ENCODE data around the gene LCE1D. TPM values are rescaled to one million over a fixed set of nuclear protein-coding genes. Genes with fewer than 3 reads are reported as not detected.

LCE1D gene
- total RNA-seq, 1 donor from 2014 or later, result not detected

DNA sequence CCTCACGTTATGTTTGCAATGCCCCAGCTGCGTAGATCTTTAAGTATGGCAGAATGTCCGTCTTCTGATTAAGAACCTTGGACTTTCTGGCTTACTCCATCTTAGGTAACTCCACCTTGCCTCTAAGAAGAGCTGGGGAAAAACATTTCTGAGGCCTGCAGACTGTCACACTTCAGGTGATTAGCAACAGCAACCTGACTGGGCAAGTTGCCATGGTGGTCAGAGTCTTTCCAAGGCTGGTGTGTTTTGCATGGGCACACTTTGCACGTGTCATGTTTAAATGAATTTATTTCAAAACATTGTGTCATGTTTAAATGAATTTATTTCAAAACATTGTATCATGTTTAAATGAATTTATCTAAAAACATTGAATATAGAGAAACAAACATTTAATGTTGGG lies 37.9 kb upstream of the LCE1D start:
- no peaks in the 10 kb centered on the region for H3K4me1 Mint-ChIP-seq
- H3K27me3 Mint-ChIP-seq (ENCODE audit: low read depth), result no peaks in the 10 kb centered on the region
- DNase-seq (ENCODE audit: low spot score in 2 of 2, unreplicated experiment in 2 of 2), result no peak
- peaks cover 69% of the 10 kb centered on the region for H3K9me3 Mint-ChIP-seq
- H3K36me3 Mint-ChIP-seq, result no peaks in the 10 kb centered on the region
- no peak for TF ChIP-seq CTCF (IDR thresholded peaks at IDR 0.05; ENCODE audit: unreplicated experiment)
- no peak overlapping the region for H3K4me3 Mint-ChIP-seq
- no peak overlapping the region for H3K27ac Mint-ChIP-seq

- DNase-seq (ENCODE audit: low spot score in 2 of 2, unreplicated experiment in 2 of 2), result no peak
- Mint-ChIP-seq H3K4me3 (no peak overlapping the region), H3K4me1 (no peaks in the 10 kb centered on the region), H3K27me3 (ENCODE audit: low read depth) (no peaks in the 10 kb centered on the region), H3K36me3 (no peaks in the 10 kb centered on the region), H3K27ac (no peak overlapping the region), H3K9me3 (peaks cover 64% of the 10 kb centered on the region)
- no peak for TF ChIP-seq CTCF (IDR thresholded peaks at IDR 0.05; ENCODE audit: unreplicated experiment)
Observed at GRCh38 chr1:152759453-152760173, 36.9 kb upstream of the LCE1D start.

- no peak for TF ChIP-seq CTCF (IDR thresholded peaks at IDR 0.05; ENCODE audit: unreplicated experiment)
- no peaks in the 10 kb centered on the region for H3K36me3 Mint-ChIP-seq
Observed at GRCh38 chr1:152760551-152761190, 35.9 kb upstream of the LCE1D start.

GRCh38 chr1:152761609-152762213 lies 34.8 kb upstream of the LCE1D start:
- Mint-ChIP-seq H3K27me3 (ENCODE audit: low read depth) (no peaks in the 10 kb centered on the region), H3K27ac (no peak overlapping the region), H3K9me3 (peaks cover 63% of the 10 kb centered on the region), H3K36me3 (no peaks in the 10 kb centered on the region), H3K4me1 (no peaks in the 10 kb centered on the region), H3K4me3 (no peak overlapping the region)
- no peak for DNase-seq (ENCODE audit: low spot score in 2 of 2, unreplicated experiment in 2 of 2)
- no peak for TF ChIP-seq CTCF (IDR thresholded peaks at IDR 0.05; ENCODE audit: unreplicated experiment)

More at GRCh38 chr1:152760551-152761190, 35.9 kb upstream of the LCE1D start:
- DNase-seq (ENCODE audit: low spot score in 2 of 2, unreplicated experiment in 2 of 2), result no peak
- no peak overlapping the region for H3K4me3 Mint-ChIP-seq
- no peaks in the 10 kb centered on the region for H3K27me3 Mint-ChIP-seq (ENCODE audit: low read depth)
- peaks cover 59% of the 10 kb centered on the region for H3K9me3 Mint-ChIP-seq
- H3K27ac Mint-ChIP-seq, result no peak overlapping the region
- H3K4me1 Mint-ChIP-seq, result no peaks in the 10 kb centered on the region

GRCh38 chr1:152768847-152769533 lies 27.5 kb upstream of the LCE1D start:
- Mint-ChIP-seq H3K27me3 (ENCODE audit: low read depth) (no peaks in the 10 kb centered on the region), H3K4me3 (no peak overlapping the region), H3K36me3 (no peaks in the 10 kb centered on the region), H3K4me1 (no peaks in the 10 kb centered on the region), H3K27ac (no peak overlapping the region), H3K9me3 (peaks cover 73% of the 10 kb centered on the region)
- TF ChIP-seq CTCF (IDR thresholded peaks at IDR 0.05; ENCODE audit: unreplicated experiment), result no peak
- DNase-seq (ENCODE audit: low spot score in 2 of 2, unreplicated experiment in 2 of 2), result no peak

Data from mesothelial cell of epicardium (in vitro differentiated cells).